HFF-Myc (cell line): Measurements from ENCODE around the gene GOLGA2.

Experiments
- DNase-seq: peaks from one replicate; pipeline ENCODE4 v3.0.0-alpha.2; 2011; ENCODE audit warnings: low read depth; ENCODE audit errors: extremely low read depth
- H3K4me3 ChIP-seq: replicated peaks from 2 replicates; pipeline ENCODE4 v1.5.1; 2011; ENCODE audit warnings: low read depth, mild to moderate bottlenecking, control low read depth, low read length
- TF ChIP-seq, protein P1 (sequence below): IDR thresholded peaks from 2 replicates; pipeline ENCODE4 v1.5.1; 2012; ENCODE audit warnings: mild to moderate bottlenecking, low read depth, low read length, control low read depth; ENCODE audit errors: missing control alignments

The GOLGA2 gene

DNA sequence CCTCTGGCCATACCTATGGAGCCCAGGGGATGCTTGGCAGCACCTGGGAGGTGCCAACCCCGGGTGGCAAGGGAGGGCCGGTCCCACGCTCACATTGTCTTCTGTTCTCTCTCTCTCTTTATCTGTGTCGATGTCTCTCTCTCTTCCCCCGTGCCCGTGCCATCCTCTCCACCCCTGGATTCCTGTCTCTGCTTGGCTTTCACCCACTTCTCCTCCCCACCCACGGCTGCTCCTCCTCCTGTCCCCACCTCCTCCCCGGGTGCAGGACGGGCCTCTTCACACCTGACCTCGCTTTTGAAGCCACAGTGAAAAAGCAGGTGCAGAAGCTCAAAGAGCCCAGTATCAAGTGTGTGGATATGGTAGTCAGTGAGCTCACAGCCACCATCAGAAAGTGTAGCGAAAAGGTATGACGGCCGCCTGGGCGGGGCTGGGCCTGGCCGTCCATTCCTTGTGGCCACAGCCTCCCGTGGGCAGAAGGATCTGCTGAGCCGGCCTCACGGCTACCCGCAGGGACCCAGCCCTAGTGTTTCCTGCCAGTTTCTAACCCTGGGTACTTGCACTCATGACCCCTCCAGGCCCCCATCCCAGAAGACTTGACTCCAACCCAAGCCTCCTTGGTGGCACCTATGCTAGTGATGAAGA is 49.9 kb downstream of the GOLGA2 start:
- TF ChIP-seq, protein P1, sequence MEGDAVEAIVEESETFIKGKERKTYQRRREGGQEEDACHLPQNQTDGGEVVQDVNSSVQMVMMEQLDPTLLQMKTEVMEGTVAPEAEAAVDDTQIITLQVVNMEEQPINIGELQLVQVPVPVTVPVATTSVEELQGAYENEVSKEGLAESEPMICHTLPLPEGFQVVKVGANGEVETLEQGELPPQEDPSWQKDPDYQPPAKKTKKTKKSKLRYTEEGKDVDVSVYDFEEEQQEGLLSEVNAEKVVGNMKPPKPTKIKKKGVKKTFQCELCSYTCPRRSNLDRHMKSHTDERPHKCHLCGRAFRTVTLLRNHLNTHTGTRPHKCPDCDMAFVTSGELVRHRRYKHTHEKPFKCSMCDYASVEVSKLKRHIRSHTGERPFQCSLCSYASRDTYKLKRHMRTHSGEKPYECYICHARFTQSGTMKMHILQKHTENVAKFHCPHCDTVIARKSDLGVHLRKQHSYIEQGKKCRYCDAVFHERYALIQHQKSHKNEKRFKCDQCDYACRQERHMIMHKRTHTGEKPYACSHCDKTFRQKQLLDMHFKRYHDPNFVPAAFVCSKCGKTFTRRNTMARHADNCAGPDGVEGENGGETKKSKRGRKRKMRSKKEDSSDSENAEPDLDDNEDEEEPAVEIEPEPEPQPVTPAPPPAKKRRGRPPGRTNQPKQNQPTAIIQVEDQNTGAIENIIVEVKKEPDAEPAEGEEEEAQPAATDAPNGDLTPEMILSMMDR: no peak
- no peak for DNase-seq
- no peak overlapping the region for H3K4me3 ChIP-seq

DNA sequence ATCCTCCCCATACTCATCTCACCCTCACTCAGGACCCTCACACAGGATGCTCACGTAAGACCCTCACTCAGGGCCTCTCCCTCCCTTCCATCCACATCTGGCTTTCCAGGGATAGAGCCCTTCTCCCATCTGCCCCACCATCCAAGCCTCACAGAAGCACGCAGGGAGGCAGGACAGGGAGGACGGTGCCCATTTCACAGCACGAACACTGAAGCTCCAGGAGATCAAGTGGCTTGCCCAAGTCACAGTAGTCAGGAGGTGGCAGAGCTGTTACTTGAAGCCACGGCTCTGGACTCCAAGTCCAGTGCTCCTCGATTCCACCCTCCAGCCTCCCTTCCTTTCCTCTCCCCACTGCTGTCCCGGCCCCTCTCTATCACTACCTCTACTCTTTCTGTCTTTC is 50.9 kb downstream of the GOLGA2 start:
- TF ChIP-seq, protein P1: no peak
- no peak for DNase-seq
- H3K4me3 ChIP-seq: no peak overlapping the region

DNA sequence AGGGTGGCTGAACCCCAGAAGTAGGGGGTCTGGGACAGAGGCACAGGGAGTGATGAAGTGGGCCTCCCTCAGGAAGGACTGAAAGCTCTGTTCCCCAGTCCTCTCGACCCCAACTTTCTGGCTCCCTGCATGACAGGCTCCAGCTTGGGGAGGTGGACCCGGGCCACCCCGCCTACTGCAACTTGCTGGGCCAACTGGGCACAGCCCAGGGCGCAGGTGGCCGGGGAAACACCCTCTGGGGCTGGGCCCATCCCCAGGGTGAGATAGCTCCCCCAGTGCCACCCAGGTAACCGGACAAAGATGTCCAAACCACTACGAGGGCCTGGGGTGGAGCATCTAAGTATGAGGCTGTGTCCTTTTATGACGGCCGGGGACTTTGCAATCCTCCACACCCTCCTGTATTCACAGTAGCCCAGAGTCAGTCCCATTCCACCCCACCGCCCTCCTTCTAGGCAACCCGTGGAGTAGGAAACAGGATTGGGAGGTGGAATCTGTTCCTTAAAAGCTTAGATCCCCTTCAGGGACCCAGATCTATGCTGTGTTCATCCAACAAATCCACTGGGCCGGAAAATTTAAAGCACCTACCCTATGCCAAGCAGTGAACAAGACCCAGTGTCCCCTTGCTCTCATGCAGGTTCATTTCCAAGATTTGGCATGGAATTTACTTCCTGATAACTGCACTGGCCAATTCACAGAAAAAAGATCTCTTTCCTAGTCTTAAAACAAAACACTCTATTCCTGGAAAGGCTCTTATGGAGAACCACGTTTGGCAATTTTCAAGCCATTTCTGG is 52.7 kb downstream of the GOLGA2 start:
- no peak overlapping the region for H3K4me3 ChIP-seq
- TF ChIP-seq, protein P1: no peak
- DNase-seq: no peak

DNA sequence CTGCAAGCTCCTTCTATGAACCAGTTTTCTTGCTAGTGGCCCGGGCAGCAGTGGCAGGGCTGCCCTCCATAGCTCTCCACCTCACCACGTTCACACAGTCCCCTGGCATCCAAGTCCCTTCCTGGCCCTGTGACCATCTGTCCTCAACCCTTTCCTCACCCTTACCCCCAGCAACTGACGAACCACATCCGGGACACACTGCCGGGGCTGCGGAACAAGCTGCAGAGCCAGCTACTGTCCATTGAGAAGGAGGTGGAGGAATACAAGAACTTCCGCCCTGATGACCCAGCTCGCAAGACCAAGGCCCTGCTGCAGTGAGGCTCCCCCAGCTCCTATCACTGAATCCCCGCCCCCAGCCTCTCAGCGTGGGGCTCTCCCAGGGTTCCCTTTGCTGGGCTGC is 53.8 kb downstream of the GOLGA2 start:
- TF ChIP-seq, protein P1: no peak
- DNase-seq: no peak
- H3K4me3 ChIP-seq: no peak overlapping the region

DNA sequence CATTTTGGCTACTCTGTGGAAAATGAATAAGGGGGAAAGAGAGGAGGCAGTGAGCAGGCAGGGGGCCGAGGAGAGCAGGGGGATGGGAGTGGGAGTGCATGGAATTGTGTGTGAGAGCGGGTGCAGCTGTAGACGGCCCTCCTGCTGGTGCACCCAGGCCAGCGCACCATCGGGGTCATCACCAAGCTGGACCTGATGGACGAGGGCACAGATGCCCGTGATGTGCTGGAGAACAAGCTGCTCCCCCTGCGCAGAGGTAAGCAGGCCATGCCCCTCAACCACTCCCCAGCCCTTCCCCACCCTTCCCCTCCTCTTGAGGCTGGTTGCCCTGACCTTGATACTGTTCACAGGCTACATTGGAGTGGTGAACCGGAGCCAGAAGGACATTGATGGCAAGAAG is 56.0 kb downstream of the GOLGA2 start:
- no peak for DNase-seq
- H3K4me3 ChIP-seq: no peak overlapping the region
- TF ChIP-seq, protein P1: no peak

DNA sequence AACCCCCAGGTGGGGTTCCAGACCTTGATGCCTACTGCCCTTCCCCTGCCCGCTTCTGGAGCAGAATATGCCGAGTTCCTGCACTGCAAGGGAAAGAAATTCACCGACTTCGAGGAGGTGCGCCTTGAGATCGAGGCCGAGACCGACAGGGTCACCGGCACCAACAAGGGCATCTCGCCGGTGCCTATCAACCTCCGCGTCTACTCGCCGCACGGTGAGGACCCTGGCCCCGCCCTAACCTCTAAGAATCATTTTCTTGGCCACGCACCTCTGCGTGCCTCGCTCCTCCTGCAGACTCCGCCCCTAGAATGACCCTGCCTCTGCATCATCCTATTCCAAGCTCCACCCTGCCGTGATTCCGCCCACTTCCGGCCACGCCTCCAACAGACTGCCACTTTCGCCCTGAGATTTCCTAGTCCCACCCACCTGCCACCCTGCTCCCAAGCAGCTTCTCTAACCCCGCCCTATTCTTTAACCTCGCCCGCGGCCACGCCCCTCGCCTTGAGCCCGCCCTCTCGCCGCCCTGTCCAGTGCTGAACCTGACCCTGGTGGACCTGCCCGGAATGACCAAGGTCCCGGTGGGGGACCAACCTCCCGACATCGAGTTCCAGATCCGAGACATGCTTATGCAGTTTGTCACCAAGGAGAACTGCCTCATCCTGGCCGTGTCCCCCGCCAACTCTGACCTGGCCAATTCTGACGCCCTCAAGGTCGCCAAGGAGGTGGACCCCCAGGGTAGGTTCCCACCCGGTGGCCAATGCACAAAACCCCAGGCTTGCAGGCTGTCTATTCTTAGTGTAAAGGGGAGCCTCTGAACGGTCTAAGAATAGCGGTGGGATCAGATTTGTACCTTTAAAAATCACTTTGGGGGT is 57.1 kb downstream of the GOLGA2 start:
- no peak overlapping the region for H3K4me3 ChIP-seq

More for the DNA sequence above, 57.1 kb downstream of the GOLGA2 start:
- DNase-seq: no peak
- TF ChIP-seq, protein P1: no peak
